B cell (primary cell): ENCODE results near the gene RPS19.

ENCODE experiments used
- CTCF ChIP-seq: fragments of 200-600 bp; IDR thresholded peaks from one replicate; pipeline ENCODE4 v1.8.0; 2022; ENCODE audit warnings: antibody characterized with exemption, mild to moderate bottlenecking
- EZH2 ChIP-seq: IDR thresholded peaks from 2 replicates; pipeline ENCODE4 v1.6.1; 2012; ENCODE audit warnings: borderline replicate concordance, low read depth, mild to moderate bottlenecking, moderate library complexity, low read length; ENCODE audit not compliant: insufficient read depth, poor library complexity, severe bottlenecking

GRCh38 chr19:41863209-41863931 is 3.3 kb downstream of the RPS19 start:
- no peak for TF ChIP-seq CTCF
- no peak for TF ChIP-seq EZH2
